NK-92 treated with Interleukin-12 subunit alpha and Interleukin-12 subunit beta, amount 100 ng/mL, for 24 hours (cell line): ENCODE data around the gene TRMT10B.
"Not testable (repeated sequence)": the region's sequence is repeated elsewhere in the genome, so short reads cannot be mapped to it uniquely, and the experiment has no call there.

Source experiments
- DNase-seq: peaks from one replicate; lab custom pipeline; 2025; lab: John Stamatoyannopoulos, UW

Gene TRMT10B

DNA sequence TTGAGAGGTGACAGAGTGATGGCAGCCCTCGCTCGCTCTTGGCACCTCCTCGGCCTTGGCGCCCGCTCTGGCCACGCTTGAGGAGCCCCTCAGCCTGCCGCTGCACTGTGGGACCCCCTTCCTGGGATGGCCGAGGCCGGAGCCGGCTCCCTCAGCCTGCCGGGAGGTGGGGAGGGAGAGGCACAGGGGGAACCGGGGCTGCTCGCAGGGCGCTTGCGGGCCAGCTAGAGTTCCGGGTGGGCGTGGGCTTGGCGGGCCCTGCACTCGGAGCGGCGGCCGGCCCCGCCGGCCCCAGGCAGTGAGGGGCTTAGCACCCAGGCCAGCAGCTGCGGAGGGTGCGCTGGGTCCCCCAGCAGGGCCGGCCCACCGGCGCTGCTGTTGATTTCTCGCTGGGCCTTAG lies 1.9 kb upstream of the TRMT10B start:
- not testable (repeated sequence) for DNase-seq

DNA sequence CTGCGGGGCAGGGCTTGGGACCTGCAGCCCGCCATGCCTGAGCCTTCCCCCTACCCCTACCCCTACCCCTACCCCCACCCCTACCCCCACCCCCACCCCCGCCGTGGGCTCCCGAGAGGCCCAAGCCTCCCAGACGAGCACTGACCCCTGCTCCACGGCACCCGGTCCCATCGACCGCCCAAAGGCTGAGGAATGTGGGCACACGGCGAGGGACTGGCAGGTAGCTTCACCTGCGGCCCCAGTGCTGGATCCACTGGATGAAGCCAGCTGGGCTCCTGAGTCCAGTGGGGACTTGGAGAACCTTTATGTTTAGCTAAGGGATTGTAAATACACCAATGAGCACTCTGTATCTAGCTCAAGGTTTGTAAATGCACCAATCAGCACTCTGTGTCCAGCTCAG lies 1.5 kb upstream of the TRMT10B start:
- not testable (repeated sequence) for DNase-seq

DNA sequence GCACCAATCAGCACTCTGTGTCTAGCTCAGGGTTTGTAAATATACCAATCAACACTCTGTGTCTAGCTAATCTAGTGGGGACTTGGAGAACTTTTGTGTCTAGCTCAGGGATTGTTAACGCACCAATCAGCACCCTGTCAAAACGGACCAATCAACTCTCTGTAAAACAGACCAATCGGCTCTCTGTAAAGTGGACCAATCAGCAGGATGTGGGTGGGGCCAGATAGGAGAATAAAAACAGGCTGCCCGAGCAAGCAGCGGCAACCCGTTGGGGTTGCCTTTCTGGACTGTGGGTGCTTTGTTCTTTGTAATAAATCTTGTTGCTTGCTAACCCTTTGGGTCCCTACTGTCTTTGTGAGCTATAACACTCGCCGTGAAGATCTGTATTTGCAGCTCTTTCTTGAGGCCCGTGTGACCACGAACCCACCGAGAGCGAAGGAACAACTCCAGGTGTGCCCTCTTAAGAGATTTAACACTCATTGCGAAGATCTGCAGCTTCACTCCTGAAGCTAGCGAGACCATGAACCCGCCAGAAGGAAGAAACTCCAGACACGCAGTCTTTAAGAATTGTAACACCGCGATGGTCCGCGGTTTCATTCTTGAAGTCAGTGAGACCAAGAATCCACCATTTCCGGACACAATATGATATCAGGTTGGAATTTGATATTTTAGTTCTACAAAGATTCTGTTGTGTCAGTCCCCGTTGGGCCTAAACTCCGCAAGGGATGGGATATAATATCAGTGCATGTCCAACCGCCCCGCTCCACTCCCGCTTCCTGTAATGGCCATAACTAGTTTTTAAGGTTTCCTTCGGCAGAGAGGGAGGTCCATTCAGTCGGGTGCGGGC lies 740 bp upstream of the TRMT10B start:
- DNase-seq, result no peak

DNA sequence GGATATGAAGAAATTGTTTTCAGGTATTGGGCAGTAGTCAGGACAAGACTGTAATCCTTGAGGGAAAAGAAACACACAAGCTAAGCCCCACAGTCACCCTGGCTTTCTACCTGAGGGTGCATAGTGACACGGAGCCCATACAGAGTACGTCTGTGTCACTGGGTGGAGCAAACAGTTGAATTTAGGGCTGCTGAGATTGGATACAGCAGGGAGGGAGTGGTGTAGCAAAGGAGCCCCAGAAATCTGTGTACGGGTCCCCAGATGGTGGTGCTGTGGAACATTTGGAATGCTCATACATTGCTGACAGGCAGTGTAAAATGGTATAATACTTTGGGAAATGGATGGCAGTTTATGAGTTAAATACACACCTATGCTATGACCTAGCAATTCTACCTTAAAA lies 5.1 kb downstream of the TRMT10B start:
- DNase-seq, result no peak

DNA sequence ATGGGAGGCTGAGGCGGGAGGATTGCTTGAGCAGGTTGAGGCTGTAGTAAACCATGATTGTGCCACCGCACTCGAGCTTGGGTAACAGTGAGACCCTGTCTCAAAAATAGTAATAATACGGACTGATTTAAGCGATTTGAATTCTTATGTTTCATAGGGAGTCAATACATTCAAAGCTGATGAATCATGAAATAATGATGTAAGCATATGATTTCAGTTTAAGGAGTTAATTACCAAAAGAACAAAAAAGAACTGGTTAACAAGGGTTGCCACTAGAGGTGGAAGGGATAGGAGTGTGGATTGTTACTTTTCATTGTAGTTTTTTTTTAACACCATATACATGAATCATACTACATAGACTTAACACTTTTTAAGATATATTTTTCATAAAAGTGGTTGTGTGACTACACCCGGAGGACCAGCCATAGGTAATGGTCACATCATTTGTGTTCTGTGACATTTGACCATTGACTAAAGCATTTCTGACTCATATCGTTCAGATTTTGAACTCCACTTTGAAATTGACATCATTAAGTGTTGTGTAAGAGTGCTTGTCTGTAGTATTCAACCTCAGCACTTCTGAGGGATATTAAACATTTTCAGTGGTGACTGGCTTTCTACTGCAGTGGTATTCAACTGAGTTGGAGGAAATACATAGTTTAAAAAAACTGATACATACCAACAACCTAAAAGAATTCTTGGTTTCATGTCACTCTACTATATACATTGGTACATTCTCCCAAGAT lies 7.0 kb downstream of the TRMT10B start:
- DNase-seq, result no peak

DNA sequence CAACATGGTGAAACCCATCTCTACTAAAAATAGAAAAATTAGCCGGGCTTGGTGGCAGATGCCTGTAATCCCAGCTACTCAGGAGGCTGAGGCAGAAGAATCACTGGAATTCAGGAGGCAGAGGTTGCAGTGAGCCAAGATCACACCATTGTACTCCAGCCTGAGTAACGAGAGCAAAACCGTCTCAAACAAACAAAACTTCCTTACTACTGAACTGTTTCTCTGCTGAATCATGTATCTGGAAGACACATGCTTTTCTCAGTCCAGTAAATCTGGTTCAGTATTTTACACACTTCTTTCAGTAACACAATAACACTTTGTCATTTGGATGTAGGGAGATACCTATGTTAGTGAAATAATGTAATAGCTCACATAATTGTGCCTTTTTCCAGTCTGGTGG lies 7.9 kb downstream of the TRMT10B start:
- DNase-seq, result no peak

DNA sequence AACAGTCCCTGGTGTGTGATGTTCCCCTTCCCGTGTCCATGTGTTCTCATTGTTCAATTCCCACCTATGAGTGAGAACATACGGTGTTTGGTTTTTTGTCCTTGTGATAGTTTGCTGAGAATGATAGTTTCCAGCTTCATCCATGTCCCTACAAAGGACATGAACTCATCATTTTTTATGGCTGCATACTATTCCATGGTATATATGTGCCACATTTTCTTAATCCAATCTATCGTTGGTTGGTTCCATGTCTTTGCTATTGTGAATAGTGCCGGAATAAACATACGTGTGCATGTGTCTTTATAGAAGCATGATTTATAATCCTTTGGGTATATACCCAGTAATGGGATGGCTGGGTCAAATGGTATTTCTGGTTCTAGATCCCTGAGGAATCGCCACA lies 11.7 kb downstream of the TRMT10B start:
- not testable (repeated sequence) for DNase-seq

DNA sequence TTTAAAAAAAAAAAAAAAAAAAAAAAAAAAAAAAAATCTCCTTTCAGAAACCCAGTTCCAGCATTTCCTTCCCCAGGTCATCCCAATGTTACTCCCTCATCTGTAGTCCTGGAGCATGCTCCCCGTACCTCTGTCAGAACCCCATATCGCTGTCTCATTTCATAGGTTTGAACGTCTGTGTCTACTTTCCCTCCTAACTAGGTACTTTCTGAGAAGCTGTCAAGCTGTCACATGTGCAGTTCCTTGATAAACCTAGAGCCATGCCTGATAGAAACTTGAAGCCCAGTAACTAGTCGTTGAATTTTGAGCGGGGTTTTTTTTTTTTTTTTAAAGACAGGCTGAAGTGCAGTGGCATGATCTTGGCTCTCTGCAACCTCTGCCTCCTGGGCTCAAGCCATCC lies 15.7 kb downstream of the TRMT10B start:
- no peak for DNase-seq

DNA sequence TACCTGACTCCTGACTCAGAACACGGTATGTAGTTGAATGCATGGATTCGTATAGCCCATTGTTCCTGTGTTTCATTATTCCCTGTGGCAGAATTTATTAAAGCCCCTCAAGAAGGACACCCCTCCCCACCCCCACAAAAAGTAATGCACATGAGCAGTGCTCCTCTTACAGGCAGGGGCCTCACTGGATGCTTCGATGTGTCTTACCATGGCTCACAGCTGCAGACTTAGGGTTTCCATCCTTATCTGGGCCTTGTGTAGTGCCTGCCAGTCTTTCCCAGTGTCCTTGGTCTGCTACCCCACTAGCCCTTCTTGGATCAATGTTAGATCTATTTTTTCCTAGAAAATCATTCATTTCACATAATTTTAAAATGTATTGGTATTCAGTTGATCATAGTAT lies 16.4 kb downstream of the TRMT10B start:
- no peak for DNase-seq

DNA sequence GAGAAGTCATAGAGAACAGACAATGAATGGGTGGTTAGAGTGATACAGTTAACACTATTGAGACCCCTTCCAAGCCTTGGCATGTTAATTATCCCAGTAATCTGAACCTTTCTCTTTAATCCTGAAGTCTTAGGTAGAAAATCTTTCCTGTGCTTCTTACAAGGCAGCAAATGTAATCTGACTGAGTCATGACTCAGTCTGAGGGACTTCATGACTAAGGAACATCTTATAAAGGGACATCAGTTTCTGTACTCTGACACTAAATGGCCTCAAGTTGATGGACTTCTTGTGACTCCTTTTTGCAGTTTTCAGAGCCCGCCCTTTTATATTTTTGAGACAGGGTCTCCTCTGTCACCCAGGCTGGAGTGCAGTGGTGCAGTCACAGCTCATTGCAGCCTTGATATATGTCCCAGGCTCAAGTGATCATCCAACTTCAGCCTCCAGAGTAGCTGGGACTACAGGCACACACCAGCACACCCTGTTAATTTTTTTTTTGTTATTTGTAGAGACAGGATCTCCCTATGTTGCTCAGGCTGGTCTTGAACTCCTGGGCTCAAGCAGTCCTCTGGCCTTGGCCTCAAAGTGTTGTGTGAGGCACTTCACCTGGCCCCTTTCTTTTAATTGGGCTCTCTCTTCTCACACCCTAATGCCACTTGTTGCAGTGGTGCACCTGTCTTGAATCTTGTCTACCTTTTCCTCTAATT lies 21.8 kb downstream of the TRMT10B start:
- no peak for DNase-seq

DNA sequence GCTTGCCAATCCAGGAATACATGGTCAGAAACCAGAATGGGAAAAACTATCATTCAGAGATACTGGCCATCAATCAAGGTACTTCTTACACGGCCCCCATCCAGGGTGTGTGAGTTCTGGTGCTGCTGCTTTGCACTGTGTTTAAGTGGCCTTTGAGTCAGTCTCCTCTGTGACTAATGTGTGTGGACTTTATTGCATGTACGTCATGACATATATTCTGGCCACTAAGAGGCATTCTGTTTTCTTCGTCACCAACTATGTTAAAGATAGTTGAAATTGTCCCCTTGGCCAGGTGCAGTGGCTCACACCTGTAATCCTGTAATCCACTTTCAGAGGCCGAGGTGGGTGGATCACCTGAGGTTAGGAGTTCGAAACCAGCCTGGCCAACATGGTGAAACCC lies 22.7 kb downstream of the TRMT10B start:
- no peak for DNase-seq

DNA sequence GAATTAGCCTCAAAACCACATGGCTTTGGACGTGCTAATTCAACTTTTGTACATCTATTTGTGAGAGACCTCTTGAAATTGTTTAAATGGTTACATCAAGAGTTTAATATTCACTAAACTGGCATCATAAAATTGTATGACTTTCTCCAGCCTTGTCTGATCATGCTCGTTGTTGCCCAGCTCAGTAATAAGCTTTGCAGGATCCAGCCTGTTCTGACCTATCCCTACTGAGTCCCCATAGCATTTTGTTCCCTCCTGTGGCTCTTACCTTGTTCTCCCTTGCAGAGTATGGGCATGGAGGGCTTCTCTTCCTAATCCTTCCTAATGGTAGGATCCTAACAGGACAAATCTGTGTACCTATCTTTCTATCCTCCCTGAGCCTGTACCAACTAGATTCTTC lies 24.9 kb downstream of the TRMT10B start:
- DNase-seq, result no peak

DNA sequence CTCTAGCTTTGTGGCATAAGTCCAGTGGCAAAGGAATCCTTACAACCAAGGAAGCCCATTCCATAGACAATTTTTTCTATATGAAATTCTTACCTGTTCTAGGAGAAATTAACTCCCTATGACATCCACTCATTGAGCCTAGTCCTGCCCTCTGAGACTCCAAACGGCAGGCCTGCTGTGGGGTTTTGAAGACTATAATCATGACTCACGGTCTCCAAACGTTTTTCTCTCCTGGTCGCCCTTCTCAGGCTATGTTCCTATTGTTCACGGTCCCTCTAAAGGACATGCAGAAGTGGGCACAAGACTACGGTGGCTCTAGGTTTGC lies 30.6 kb downstream of the TRMT10B start:
- DNase-seq, result no peak

DNA sequence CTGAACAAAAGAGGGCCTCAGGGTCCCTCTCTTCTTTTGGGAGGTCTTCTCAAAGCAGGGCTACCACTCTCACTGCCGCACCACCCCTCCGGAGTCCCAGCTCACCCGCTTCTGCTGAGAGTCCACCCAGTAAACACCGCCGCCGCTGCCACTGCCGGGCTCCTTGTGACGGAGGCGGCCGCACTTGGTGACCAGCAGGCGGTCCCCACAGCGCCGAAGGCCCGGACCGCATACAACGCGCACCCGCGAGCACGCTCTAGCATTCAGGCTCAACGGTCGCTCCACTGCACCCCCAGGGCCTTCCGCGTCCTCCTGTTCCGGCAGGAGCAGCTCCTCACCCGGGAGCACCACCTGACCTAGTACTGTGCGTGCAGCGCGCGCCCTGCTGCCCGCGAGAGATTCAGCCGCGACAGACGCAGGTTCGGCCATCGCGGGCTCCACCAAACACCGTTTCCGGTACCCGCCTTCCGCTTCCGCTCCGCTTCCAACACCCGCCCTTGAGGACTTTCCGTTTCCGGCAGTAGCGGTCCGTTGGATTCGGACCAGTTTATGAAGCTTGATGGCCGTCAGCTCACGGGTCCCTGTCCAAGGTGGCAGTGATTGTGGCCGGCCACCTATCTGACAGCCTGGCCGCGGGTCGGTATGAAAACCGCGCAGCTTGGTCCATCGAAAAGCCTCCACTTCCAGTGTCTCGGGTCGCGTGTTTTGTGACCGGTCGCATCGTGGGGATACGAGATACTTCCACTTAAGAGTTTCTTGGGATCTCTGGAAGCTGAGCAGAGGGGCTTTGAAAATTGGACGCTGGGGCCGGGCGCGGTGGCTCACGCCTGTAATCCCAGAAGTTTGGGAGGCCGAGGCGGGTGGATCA lies 31.2 kb downstream of the TRMT10B start, which contains the start of gene EXOSC3:
EXOSC3 (minus strand) TSS at position 449 of the 868 bp plus-strand sequence; CDS start at position 429, 20 bp downstream.
- DNase-seq, result peak; percentile 66

DNA sequence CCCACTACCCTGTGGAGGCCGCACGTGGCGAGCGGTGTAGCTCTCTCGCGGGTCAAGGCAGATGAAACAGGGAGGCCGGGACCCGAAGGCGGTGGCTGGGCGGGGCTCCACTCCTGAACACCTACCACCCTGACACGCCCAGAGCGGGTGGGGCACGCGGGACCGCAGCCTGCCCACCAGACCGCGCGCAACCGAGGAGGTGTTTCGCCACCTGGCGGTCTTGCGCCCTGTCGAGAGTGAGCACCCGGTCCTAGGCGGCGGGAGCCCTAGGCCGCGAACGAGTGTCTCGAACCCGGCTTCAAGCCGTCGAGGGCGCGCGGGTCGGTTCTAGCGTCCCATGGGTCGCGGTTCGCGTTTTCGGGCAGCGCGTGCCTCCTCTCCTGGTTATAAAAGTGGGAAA lies 33.5 kb downstream of the TRMT10B start:
- DNase-seq, result no peak

DNA sequence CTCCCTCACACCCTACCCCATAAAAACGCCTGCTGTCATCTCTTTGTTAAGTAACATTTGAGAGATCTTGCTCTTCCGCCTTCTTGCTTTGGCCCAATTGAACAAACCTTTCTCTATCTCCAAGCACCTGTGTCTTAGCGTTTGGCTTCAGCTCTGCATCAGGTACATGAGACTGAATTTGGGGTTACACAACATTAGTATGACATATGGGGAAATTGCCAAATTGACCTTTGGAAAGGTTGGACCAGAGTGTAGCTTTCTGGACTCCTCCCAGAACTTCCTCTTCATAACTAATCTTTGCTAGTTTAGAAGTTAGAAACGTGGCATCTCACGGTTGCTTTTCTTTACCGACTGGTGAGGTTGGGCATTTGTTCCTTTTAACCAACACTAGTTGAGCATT lies 34.7 kb downstream of the TRMT10B start:
- no peak for DNase-seq

DNA sequence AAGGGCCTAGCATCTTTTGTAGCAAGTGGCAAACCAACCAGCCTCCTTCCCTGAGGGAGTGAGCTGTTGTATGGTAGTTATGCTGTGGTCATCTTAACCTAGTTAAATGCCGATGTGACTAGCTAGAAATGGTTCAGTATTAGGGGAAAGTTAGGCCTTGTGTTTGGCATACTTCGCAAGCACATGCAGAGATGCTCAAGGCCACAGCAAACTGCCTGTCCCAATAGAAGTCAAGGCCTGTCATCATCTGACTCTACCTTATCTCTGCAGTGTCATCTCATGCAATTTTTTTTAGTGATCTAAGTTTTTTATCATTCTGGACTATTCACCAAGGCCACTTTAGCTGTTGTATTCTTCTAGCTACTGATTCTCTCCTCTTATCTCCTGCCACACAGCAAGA lies 36.5 kb downstream of the TRMT10B start:
- DNase-seq, result no peak

DNA sequence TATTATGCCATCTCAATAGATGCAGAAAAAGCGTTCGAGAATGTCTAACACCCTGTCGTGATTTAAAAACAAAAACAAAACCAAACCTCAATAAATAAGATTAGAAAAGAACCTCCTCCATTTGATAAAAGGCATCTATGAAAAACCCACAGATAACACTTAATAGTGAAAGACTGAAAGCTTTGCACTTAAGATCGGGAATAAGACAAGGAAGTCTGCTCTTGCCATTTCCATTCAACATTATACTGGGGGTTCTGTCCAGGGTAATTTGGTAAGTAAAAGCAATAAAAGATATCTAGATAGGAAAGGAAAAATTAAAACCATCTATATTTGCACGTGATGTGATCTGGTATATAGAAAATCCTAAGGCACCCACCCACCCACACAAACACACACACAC lies 38.5 kb downstream of the TRMT10B start:
- no peak for DNase-seq

DNA sequence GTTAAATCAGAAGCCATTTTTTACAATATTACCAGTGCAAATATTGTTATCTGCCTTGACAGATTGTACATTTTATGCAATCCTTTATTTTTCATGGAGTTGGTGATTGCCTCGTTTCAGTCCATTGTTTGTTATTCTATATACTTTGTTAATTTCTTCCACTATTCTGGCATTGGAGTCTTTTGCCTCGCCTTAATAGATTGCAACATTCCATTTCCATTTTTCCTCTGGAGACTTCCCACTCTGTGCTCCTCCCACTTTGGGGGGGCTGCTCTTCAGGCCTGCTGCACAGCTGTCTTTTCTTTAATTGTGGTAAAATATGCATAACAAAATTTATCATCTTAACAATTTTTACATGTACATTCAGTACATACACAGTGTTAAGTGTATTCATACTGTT lies 42.6 kb downstream of the TRMT10B start:
- DNase-seq, result no peak

DNA sequence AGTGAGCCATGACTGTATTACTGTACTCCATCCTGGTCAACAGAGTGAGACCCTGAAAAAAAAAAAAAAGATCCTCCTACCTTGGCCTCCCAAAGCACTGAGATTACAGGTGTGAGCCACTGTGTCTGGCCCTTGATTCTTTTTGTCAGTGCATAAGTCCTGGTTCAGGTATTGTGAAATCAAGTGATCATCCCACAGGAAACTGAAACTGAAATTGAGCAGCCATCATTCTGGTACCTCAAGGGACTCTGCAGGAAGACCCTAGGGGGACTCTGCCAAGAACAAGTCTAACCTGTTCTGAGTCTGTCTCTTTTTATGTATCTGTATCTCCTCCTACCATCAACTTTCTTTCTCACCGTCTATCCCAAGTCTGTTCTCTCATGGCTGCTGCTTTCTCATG lies 45.1 kb downstream of the TRMT10B start:
- no peak for DNase-seq

DNA sequence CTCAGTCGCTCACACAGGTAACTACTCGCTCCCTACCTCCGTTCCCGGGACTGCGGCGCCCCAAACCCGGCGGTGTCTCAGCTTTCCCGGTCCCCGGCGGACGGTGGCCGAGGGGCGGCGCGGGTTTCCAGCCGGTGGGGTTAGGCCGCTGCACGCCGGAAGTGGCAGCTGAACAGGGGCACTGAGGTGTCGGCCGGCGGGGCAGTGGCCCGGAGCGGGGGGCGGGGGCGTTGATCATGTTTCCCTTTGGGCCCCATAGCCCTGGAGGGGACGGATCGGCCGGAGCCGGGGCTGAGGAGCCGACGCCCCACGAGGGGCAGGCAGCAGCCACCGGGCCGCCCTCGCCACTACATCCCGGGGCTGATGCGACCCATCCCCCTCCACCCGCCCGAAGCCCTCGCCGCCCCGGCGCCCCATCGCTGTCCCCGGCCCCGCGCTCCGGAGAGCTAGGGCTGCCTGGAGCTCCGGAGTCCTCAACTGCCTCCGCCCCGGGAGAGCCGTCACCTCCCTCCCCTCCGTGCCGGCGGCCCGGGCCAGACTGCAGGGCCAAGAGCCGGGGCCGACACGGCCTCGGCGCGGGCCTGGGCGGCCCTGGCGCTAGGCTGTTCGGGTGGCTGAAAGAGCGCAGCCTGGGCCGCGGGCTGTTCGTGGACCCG lies 47.2 kb downstream of the TRMT10B start, which contains the start of gene DCAF10:
DCAF10 (plus strand) TSS at position 167 of the 656 bp plus-strand sequence; CDS start at position 237, 70 bp downstream.
- peak; percentile 84 for DNase-seq
